ENCODE results near the gene CLEC3B. TPM values are rescaled to one million over a fixed set of nuclear protein-coding genes. Genes with fewer than 3 reads are reported as not detected.

Gene CLEC3B
- total and polyA plus RNA-seq, 10 of the 15 experiments (the other 5 are each of a cell fraction or from before 2014, with no cell fraction given) = 0.23 TPM; not detected in 9

DNA sequence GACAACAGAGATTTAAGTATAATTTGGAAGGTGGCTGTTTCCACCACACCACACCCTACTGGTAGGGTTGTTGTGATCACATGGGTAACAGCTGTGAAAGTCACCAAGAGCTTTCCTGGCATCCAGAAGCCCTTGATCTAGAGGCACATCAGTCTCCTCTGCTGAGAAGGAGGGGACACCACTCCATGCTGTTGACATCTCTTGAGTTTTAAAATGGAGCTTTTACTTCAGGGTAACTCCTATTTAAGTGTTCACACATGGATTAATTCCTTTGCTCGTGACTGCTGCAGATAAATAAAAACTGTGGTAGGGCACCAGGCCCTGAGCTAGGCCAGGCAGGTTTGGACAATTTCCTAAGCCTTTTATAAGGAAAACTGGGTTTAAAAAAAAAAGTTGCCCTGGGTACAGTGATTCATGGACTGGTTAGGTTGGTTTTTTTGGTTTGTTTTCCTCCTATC, 42.6 kb upstream of the CLEC3B start:
- Histone ChIP-seq H3K36me3 (ENCODE audit: control insufficient read depth in 2 of 2, insufficient read depth in 2 of 2, low read length in 1 of 2) (peaks cover 0 to 8% of the 10 kb centered on the region in 2 experiments; a peak in 1 of 4 replicates), H3K79me2 (ENCODE audit: control insufficient read depth, insufficient read depth, low read length) (peaks cover 69% of the 10 kb centered on the region), H3K4me3 (no peak overlapping the region), H3K9me3 (replicated peaks; ENCODE audit: control insufficient read depth, insufficient read depth, low read length) (no peaks in the 10 kb centered on the region), H3K27ac (ENCODE audit: control insufficient read depth, insufficient read depth) (peak overlapping the region; percentile 36), H4K20me1 (ENCODE audit: control insufficient read depth, insufficient read depth) (no peaks in the 10 kb centered on the region), H3K4me2 (ENCODE audit: control insufficient read depth, insufficient read depth) (peak overlapping the region; percentile 43; the same call in 1 of the 2 replicates), H3K27me3 (replicated peaks in 1 of 2; ENCODE audit: control insufficient read depth in 2 of 2, insufficient read depth in 2 of 2, low read length in 1 of 2) (no peaks in the 10 kb centered on the region), H2AFZ (ENCODE audit: control insufficient read depth, low read depth, low read length) (no peak overlapping the region), H3K9ac (ENCODE audit: control insufficient read depth, insufficient read depth, low read length) (no peak overlapping the region), H3K4me1 (ENCODE audit: control insufficient read depth, insufficient read depth, low read length) (peaks cover 25% of the 10 kb centered on the region)
- DNase-seq (ENCODE audit: low read depth, low spot score) = no peak
- ChIA-PET POLR2A (interaction anchor here (0.6 to 5.5 kb wide), 4 partner anchors 8 to 222 kb away, joined by 3 to 62 read pairs (median 5); partner anchors contain the start of genes KIAA1143 and KIF15), SMC1A (ENCODE audit: uncharacterized antibody, unreplicated experiment) (interaction anchor here (0.6 to 8.7 kb wide), 6 partner anchors 9 to 464 kb away, joined by 3 to 97 read pairs (median 4); partner anchors contain the start of genes EXOSC7 and ZDHHC3), RAD21 (ENCODE audit: unreplicated experiment) (interaction anchor here (1.1 to 4.0 kb wide), 4 partner anchors 9 to 28 kb away, joined by 3 to 39 read pairs (median 10); no protein-coding TSS in a partner anchor), CTCF (interaction anchor here (1.2 to 3.7 kb wide), 3 partner anchors 11 to 69 kb away, joined by 3 to 53 read pairs (median 3); no protein-coding TSS in a partner anchor)
- in situ Hi-C loops (cut with MboI) (no loop called here), intact Hi-C loops (cut with micrococcal nuclease; ENCODE audit: unreplicated experiment) (no loop called here)
- no TSS peak for BruUV-seq (replicated peaks)
- peak; percentile 4; the same call in 1 of the 3 replicates for ATAC-seq
- WGBS (ENCODE audit: insufficient coverage, insufficient replicate concordance, low lambda C conversion rate, missing lambda C conversion rate) = 100% methylated on average over 1 of the region's 1 CpG
- FAIRE-seq = no peak
- TF ChIP-seq, protein P1, sequence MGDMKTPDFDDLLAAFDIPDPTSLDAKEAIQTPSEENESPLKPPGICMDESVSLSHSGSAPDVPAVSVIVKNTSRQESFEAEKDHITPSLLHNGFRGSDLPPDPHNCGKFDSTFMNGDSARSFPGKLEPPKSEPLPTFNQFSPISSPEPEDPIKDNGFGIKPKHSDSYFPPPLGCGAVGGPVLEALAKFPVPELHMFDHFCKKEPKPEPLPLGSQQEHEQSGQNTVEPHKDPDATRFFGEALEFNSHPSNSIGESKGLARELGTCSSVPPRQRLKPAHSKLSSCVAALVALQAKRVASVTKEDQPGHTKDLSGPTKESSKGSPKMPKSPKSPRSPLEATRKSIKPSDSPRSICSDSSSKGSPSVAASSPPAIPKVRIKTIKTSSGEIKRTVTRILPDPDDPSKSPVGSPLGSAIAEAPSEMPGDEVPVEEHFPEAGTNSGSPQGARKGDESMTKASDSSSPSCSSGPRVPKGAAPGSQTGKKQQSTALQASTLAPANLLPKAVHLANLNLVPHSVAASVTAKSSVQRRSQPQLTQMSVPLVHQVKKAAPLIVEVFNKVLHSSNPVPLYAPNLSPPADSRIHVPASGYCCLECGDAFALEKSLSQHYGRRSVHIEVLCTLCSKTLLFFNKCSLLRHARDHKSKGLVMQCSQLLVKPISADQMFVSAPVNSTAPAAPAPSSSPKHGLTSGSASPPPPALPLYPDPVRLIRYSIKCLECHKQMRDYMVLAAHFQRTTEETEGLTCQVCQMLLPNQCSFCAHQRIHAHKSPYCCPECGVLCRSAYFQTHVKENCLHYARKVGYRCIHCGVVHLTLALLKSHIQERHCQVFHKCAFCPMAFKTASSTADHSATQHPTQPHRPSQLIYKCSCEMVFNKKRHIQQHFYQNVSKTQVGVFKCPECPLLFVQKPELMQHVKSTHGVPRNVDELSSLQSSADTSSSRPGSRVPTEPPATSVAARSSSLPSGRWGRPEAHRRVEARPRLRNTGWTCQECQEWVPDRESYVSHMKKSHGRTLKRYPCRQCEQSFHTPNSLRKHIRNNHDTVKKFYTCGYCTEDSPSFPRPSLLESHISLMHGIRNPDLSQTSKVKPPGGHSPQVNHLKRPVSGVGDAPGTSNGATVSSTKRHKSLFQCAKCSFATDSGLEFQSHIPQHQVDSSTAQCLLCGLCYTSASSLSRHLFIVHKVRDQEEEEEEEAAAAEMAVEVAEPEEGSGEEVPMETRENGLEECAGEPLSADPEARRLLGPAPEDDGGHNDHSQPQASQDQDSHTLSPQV (IDR thresholded peaks at IDR 0.05) = no peak
- no peak for TF ChIP-seq ZNF274 (IDR thresholded peaks at IDR 0.05; ENCODE audit: insufficient read depth, insufficient read length)
- TF ChIP-seq, protein P2, sequence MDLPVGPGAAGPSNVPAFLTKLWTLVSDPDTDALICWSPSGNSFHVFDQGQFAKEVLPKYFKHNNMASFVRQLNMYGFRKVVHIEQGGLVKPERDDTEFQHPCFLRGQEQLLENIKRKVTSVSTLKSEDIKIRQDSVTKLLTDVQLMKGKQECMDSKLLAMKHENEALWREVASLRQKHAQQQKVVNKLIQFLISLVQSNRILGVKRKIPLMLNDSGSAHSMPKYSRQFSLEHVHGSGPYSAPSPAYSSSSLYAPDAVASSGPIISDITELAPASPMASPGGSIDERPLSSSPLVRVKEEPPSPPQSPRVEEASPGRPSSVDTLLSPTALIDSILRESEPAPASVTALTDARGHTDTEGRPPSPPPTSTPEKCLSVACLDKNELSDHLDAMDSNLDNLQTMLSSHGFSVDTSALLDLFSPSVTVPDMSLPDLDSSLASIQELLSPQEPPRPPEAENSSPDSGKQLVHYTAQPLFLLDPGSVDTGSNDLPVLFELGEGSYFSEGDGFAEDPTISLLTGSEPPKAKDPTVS (IDR thresholded peaks at IDR 0.05; ENCODE audit: low read depth, low read length) = no peak
- no peak for TF ChIP-seq RUNX3 (IDR thresholded peaks at IDR 0.05; ENCODE audit: low read length)
- TF ChIP-seq, protein P3, sequence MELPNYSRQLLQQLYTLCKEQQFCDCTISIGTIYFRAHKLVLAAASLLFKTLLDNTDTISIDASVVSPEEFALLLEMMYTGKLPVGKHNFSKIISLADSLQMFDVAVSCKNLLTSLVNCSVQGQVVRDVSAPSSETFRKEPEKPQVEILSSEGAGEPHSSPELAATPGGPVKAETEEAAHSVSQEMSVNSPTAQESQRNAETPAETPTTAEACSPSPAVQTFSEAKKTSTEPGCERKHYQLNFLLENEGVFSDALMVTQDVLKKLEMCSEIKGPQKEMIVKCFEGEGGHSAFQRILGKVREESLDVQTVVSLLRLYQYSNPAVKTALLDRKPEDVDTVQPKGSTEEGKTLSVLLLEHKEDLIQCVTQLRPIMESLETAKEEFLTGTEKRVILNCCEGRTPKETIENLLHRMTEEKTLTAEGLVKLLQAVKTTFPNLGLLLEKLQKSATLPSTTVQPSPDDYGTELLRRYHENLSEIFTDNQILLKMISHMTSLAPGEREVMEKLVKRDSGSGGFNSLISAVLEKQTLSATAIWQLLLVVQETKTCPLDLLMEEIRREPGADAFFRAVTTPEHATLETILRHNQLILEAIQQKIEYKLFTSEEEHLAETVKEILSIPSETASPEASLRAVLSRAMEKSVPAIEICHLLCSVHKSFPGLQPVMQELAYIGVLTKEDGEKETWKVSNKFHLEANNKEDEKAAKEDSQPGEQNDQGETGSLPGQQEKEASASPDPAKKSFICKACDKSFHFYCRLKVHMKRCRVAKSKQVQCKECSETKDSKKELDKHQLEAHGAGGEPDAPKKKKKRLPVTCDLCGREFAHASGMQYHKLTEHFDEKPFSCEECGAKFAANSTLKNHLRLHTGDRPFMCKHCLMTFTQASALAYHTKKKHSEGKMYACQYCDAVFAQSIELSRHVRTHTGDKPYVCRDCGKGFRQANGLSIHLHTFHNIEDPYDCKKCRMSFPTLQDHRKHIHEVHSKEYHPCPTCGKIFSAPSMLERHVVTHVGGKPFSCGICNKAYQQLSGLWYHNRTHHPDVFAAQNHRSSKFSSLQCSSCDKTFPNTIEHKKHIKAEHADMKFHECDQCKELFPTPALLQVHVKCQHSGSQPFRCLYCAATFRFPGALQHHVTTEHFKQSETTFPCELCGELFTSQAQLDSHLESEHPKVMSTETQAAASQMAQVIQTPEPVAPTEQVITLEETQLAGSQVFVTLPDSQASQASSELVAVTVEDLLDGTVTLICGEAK (IDR thresholded peaks at IDR 0.05; ENCODE audit: borderline replicate concordance) = no peak
- TF ChIP-seq, protein P4, sequence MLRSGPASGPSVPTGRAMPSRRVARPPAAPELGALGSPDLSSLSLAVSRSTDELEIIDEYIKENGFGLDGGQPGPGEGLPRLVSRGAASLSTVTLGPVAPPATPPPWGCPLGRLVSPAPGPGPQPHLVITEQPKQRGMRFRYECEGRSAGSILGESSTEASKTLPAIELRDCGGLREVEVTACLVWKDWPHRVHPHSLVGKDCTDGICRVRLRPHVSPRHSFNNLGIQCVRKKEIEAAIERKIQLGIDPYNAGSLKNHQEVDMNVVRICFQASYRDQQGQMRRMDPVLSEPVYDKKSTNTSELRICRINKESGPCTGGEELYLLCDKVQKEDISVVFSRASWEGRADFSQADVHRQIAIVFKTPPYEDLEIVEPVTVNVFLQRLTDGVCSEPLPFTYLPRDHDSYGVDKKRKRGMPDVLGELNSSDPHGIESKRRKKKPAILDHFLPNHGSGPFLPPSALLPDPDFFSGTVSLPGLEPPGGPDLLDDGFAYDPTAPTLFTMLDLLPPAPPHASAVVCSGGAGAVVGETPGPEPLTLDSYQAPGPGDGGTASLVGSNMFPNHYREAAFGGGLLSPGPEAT (IDR thresholded peaks at IDR 0.05; ENCODE audit: low read depth) = no peak
- 0 out of 4 replicates have a peak, but pooled peaks of 1 of the 2 experiments have one; percentile 29 for TF ChIP-seq BHLHE40 (IDR thresholded peaks at IDR 0.05; ENCODE audit: borderline replicate concordance in 1 of 2, low read depth in 2 of 2, low read length in 1 of 2)
- no peak for TF ChIP-seq SREBF2 (IDR thresholded peaks at IDR 0.05; ENCODE audit: low read length)
- peak; percentile 68 for TF ChIP-seq RAD51 (IDR thresholded peaks at IDR 0.05)
- TF ChIP-seq MYB (IDR thresholded peaks at IDR 0.05; ENCODE audit: borderline replicate concordance, low read depth, low read length) = no peak
- TF ChIP-seq JUND (IDR thresholded peaks at IDR 0.05; ENCODE audit: low read depth, low read length) = no peak
- no peak for TF ChIP-seq ZNF622 (IDR thresholded peaks at IDR 0.05)
